Activated CD8-positive, alpha-beta memory T cell treated with anti-CD3 and anti-CD28 coated beads for 24 hours (primary cell): ENCODE data around the gene PNMT.

Source experiments
- DNase-seq: peaks from one replicate; pipeline ENCODE4 v3.0.0-alpha.2; 2020

The PNMT gene

GRCh38 chr17:39658346-39658745 lies 9.9 kb upstream of the PNMT start:
- no peak for DNase-seq

- no peak for DNase-seq
These were observed 9.5 kb upstream of the PNMT start for GRCh38 chr17:39658760-39659159.

GRCh38 chr17:39659279-39660010 lies 8.8 kb upstream of the PNMT start:
- no peak for DNase-seq

GRCh38 chr17:39660011-39660360 lies 8.3 kb upstream of the PNMT start:
- no peak for DNase-seq

GRCh38 chr17:39660397-39661385 lies 7.6 kb upstream of the PNMT start:
- no peak for DNase-seq

- no peak for DNase-seq
These were observed 6.3 kb upstream of the PNMT start for GRCh38 chr17:39661744-39662541.

- no peak for DNase-seq
These were observed 5.5 kb upstream of the PNMT start for GRCh38 chr17:39662551-39663339.

- DNase-seq = no peak
These were observed 4.9 kb upstream of the PNMT start for GRCh38 chr17:39663340-39663687.

- DNase-seq = no peak
These were observed 4.3 kb upstream of the PNMT start for GRCh38 chr17:39663688-39664580.

- DNase-seq = no peak
These were observed 3.4 kb upstream of the PNMT start, which contains the start of gene TCAP for GRCh38 chr17:39664581-39665561. Gene TCAP (plus strand): TSS chr17:39665349. CDS start chr17:39665360, 11 bp downstream.

- no peak for DNase-seq
These were observed 2.5 kb upstream of the PNMT start for GRCh38 chr17:39665642-39666224.

- DNase-seq = no peak
These were observed 2.0 kb upstream of the PNMT start for GRCh38 chr17:39666231-39666600.

- DNase-seq = no peak
These were observed 1.5 kb upstream of the PNMT start for GRCh38 chr17:39666601-39667261.

GRCh38 chr17:39667262-39667944 lies 850 bp upstream of the PNMT start:
- peak; percentile 73 for DNase-seq

- no peak for DNase-seq
These were observed 1.9 kb downstream of the PNMT start for GRCh38 chr17:39669897-39670735.

GRCh38 chr17:39670746-39671145 lies 2.5 kb downstream of the PNMT start:
- DNase-seq = no peak
